GM12878 (cell line): ENCODE results near the gene FBXL3. TPM values are rescaled to one million over a fixed set of nuclear protein-coding genes. Genes with fewer than 3 reads are reported as not detected.

Experiments used
- ASH2L ChIP-seq: fragments of 300-600, 200-600 bp; sonication (generic); IDR thresholded peaks from 2 replicates; pipeline ENCODE4 v1.6.1; 2017; ENCODE audit warnings: low read depth, mild to moderate bottlenecking, borderline replicate concordance
- CEBPB ChIP-seq, 2 experiments: fragments of 150-350 bp in 1 of 2; IDR thresholded peaks; 2 replicates each; pipeline ENCODE4 v1.6.1; 2012 to 2014; ENCODE audit warnings: low read depth in 2 of 2, low read length in 2 of 2, borderline replicate concordance in 1 of 2, inconsistent platforms in 1 of 2
- E2F8 ChIP-seq: fragments of 450-650 bp; IDR thresholded peaks from 2 replicates; pipeline ENCODE4 v1.6.1; 2018; ENCODE audit warnings: mild to moderate bottlenecking, low read depth, moderate library complexity; ENCODE audit not compliant: partially characterized antibody
- EZH2 ChIP-seq: IDR thresholded peaks from 2 replicates; pipeline ENCODE4 v1.6.1; 2012; ENCODE audit warnings: low read depth, mild to moderate bottlenecking, control low read depth, inconsistent platforms, low read length, borderline replicate concordance; ENCODE audit not compliant: control insufficient read depth
- FOS ChIP-seq: IDR thresholded peaks from 3 replicates; pipeline ENCODE4 v1.6.1; 2011; ENCODE audit warnings: borderline replicate concordance; ENCODE audit not compliant: insufficient read length; ENCODE audit errors: extremely low read depth
- HSF1 ChIP-seq: fragments of 150-350 bp; IDR thresholded peaks from 2 replicates; pipeline ENCODE4 v1.6.1; 2014; ENCODE audit warnings: mild to moderate bottlenecking, low read depth, low read length
- MTA2 ChIP-seq: fragments of 450-650 bp; IDR thresholded peaks from 2 replicates; pipeline ENCODE4 v1.6.1; 2016; ENCODE audit warnings: low read depth, mild to moderate bottlenecking, moderate library complexity
- PAX8 ChIP-seq: fragments of 450-650 bp; IDR thresholded peaks from 2 replicates; pipeline ENCODE4 v1.6.1; 2017; ENCODE audit warnings: mild to moderate bottlenecking, moderate library complexity
- PBX3 ChIP-seq: IDR thresholded peaks from 2 replicates; pipeline ENCODE4 v1.6.1; 2011; ENCODE audit warnings: mild to moderate bottlenecking, low read depth, low read length, moderate library complexity; ENCODE audit not compliant: insufficient replicate concordance
- POLR2A ChIP-seq: IDR thresholded peaks from 2 replicates; pipeline ENCODE4 v1.6.1; 2011; ENCODE audit warnings: low read depth, mild to moderate bottlenecking, low read length
- RCOR1 ChIP-seq: conservative IDR thresholded peaks from 2 replicates; pipeline ENCODE4 v1.6.1; 2012; ENCODE audit warnings: low read depth, low read length, improper control_type of control experiment
- RELA ChIP-seq: fragments of 450-650 bp; IDR thresholded peaks from 2 replicates; pipeline ENCODE4 v1.8.0; 2014; ENCODE audit warnings: borderline replicate concordance; ENCODE audit not compliant: partially characterized antibody
- SRF ChIP-seq, 2 experiments: IDR thresholded peaks; 2 replicates each; pipeline ENCODE4 v1.6.1; 2011; ENCODE audit warnings: low read depth in 2 of 2, low read length in 2 of 2, mild to moderate bottlenecking in 1 of 2, moderate library complexity in 1 of 2
- TAF1 ChIP-seq: IDR thresholded peaks from 2 replicates; pipeline ENCODE4 v1.6.1; 2011; ENCODE audit warnings: mild to moderate bottlenecking, low read depth, low read length, borderline replicate concordance
- TCF7 ChIP-seq: IDR thresholded peaks from 2 replicates; pipeline ENCODE4 v1.6.1; 2014; ENCODE audit warnings: antibody characterized with exemption, borderline replicate concordance
- ZBTB33 ChIP-seq: fragments of 450-650 bp; IDR thresholded peaks from 2 replicates; pipeline ENCODE4 v1.6.1; 2017; ENCODE audit warnings: mild to moderate bottlenecking
- ZBTB40 ChIP-seq: fragments of 450-650 bp; IDR thresholded peaks from 2 replicates; pipeline ENCODE4 v1.6.1; 2016; ENCODE audit warnings: mild to moderate bottlenecking, moderate library complexity, borderline replicate concordance
- polyA plus RNA-seq, 11 experiments: library from polyadenylated mRNA; depleted of rRNA in 4 of 11; unstranded in 6 of 11; stranded (reverse) in 5 of 11; fragments of >200 nt; fragmentation: Nextera tagmentation in 4 of 11; fragmentation: Illumina TruSeq in 1 of 11; extraction: Ambion mirVana in 4 of 11; extraction: Trizol in 1 of 11; gene quantifications; 1 replicate in 1 of 11; 2 replicates in 10 of 11; pipeline versions ENCODE4 v1.2.1 to v1.2.3, GENCODE V29; 2011 to 2016; ENCODE audit warnings: inconsistent platforms in 2 of 11, missing spikeins in 2 of 11, low read depth in 1 of 11
- total RNA-seq, 4 experiments: library from RNA; depleted of rRNA in 3 of 4; stranded (reverse); fragments of >200 nt in 3 of 4; fragmentation: Illumina TruSeq in 1 of 4; extraction: Trizol in 1 of 4; gene quantifications; 2 replicates each; pipeline versions ENCODE4 v1.2.1 to v1.2.3, GENCODE V29; 2013 to 2021

FBXL3 gene
- total and polyA plus RNA-seq, 10 of the 15 experiments (the other 5 are each of a cell fraction or from before 2014, with no cell fraction given) = 9.0 to 26.4 (median 19.7) TPM

GRCh38 chr13:77026255-77026860 is 601 bp downstream of the FBXL3 start (continued):
- TF ChIP-seq E2F8 (no peak), ASH2L (no peak), TCF7 (no peak), PAX8 (no peak), ZBTB40 (no peak), SRF (IDR thresholded peaks at IDR 0.05; ENCODE audit: low read depth in 2 of 2, low read length in 2 of 2) (no peak), HSF1 (no peak), EZH2 (no peak), FOS (no peak), TAF1 (no peak), RELA (no peak), ZBTB33 (no peak), PBX3 (no peak), RCOR1 (no peak), CEBPB (IDR thresholded peaks at IDR 0.05; ENCODE audit: borderline replicate concordance in 1 of 2, low read depth in 2 of 2, low read length in 2 of 2) (no peak), POLR2A (peak; percentile 14), MTA2 (no peak)
